GM19025 (cell line): ENCODE measurements around the gene SAMD4A.

ENCODE experiments used
- ATAC-seq: cut with Tn5 transposase; IDR thresholded peaks from one replicate; pipeline ENCODE4 v1.9.1; 2021; ENCODE audit warnings: mild to moderate bottlenecking, low read depth, moderate library complexity; ENCODE audit not compliant: unreplicated experiment

Gene SAMD4A

DNA sequence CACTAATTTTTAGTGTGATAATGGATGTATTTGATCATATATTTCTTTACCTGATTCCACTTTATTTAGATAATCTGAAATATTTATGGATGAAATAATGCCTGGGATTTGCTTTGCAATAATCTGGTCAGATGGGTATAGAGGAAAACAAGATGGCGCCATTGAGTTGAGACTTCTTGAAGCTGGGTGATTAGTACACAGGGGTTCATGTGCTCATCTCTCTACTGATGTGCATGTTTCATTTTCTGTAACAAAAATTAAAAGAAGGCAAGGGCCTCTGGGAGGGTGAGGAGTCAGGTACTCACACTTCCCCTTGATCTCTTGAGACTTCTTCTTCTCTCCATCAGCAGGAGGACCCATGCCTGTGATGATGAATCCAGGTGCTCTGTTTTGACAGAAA is 273.9 kb downstream of the SAMD4A start:
- no peak for ATAC-seq
